B cell (primary cell): ENCODE measurements around the gene ADAMTS19. TPM values are rescaled to one million over a fixed set of nuclear protein-coding genes. Genes with fewer than 3 reads are reported as not detected.

Experiments used
- ATAC-seq: fragments of 200-7000 bp; cut with Tn5 transposase; one replicate; pipeline ENCODE4 v1.10.0; 2021; ENCODE audit warnings: low read depth, mild to moderate bottlenecking, moderate number of reproducible peaks, moderate library complexity
- CTCF ChIA-PET: fragments of 350-600 bp; sonication (Branson Sonifier 250); formaldehyde crosslinking; loops from one replicate; lab custom pipeline; 2021; ENCODE audit warnings: antibody characterized with exemption, inconsistent platforms; lab: Charles Lee
- POLR2A ChIA-PET: fragments of 350-600 bp; sonication (Branson Sonifier 250); formaldehyde crosslinking; loops from one replicate; lab custom pipeline; 2021; ENCODE audit warnings: antibody characterized with exemption; lab: Charles Lee
- DNase-seq: peaks from one replicate; pipeline ENCODE4 v3.0.0; 2013
- H2AFZ ChIP-seq: 2 replicates; pipeline ENCODE4 v1.6.1; 2012; ENCODE audit warnings: mild to moderate bottlenecking, low read depth, low read length; ENCODE audit not compliant: insufficient read depth, poor library complexity, severe bottlenecking
- H3K27ac ChIP-seq, 2 donors: 1 replicate in 1 of 2; 2 replicates in 1 of 2; pipeline ENCODE4 v1.5.1; 2012 to 2013; ENCODE audit warnings: low read length in 2 of 2, mild to moderate bottlenecking in 2 of 2, moderate library complexity in 1 of 2
- H3K27me3 ChIP-seq, 4 experiments: fragments of 200-600 bp in 1 of 4; sonication (generic) in 1 of 4; replicated peaks in 1 of 4; 1 replicate in 2 of 4; 2 replicates in 2 of 4; pipeline versions ENCODE4 v1.6.1 to v1.7.0; 2013 to 2016; ENCODE audit warnings: low read length in 3 of 4, mild to moderate bottlenecking in 2 of 4, mixed read lengths in 1 of 4, moderate library complexity in 1 of 4; ENCODE audit not compliant: insufficient read depth in 4 of 4, control insufficient read depth in 3 of 4; ENCODE audit errors: control extremely low read depth in 1 of 4
- H3K36me3 ChIP-seq, 2 experiments: replicated peaks in 1 of 2; 1 replicate in 1 of 2; 2 replicates in 1 of 2; pipeline versions ENCODE4 v1.6.1 to v1.7.1; 2013; ENCODE audit warnings: low read length in 1 of 2; ENCODE audit not compliant: insufficient read depth in 2 of 2, control insufficient read depth in 1 of 2; ENCODE audit errors: control extremely low read depth in 1 of 2, extremely low read depth in 1 of 2
- H3K4me1 ChIP-seq, 2 donors: fragments of 200-600 bp in 1 of 2; sonication (generic) in 1 of 2; 1 replicate in 1 of 2; 2 replicates in 1 of 2; pipeline versions ENCODE4 v1.5.1 to v1.6.1; 2013 to 2017; ENCODE audit warnings: low read length in 2 of 2; ENCODE audit not compliant: control insufficient read depth in 2 of 2, insufficient read depth in 2 of 2
- H3K4me2 ChIP-seq: replicated peaks from 2 replicates; pipeline ENCODE3; 2012; ENCODE audit warnings: mild to moderate bottlenecking, low read depth, low read length; ENCODE audit not compliant: poor library complexity, severe bottlenecking
- H3K4me3 ChIP-seq, 5 experiments: fragments of 200-600 bp in 1 of 5; sonication (generic) in 1 of 5; 1 replicate in 3 of 5; 2 replicates in 2 of 5; pipeline versions ENCODE4 v1.5.1 to v1.7.0; 2011 to 2016; ENCODE audit warnings: low read length in 4 of 5, mild to moderate bottlenecking in 4 of 5, low read depth in 2 of 5, control low read depth in 1 of 5, moderate library complexity in 1 of 5; ENCODE audit not compliant: insufficient read depth in 1 of 5; ENCODE audit errors: control extremely low read depth in 1 of 5, extremely low read depth in 1 of 5
- H3K79me2 ChIP-seq: fragments of 200-600 bp; sonication (generic); one replicate; pipeline ENCODE4 v1.6.0; 2016; ENCODE audit warnings: low read length; ENCODE audit not compliant: control insufficient read depth, insufficient read depth
- H3K9ac ChIP-seq: fragments of 200-600 bp; sonication (generic); 2 replicates; pipeline ENCODE4 v1.6.1; 2017; ENCODE audit warnings: mild to moderate bottlenecking, low read length, moderate library complexity
- H3K9me3 ChIP-seq, 3 donors: one replicate each; pipeline versions ENCODE4 v1.6.1 to v1.7.1; 2013; ENCODE audit warnings: low read length in 2 of 3; ENCODE audit not compliant: control insufficient read depth in 2 of 3, insufficient read depth in 1 of 3; ENCODE audit errors: control extremely low read depth in 1 of 3
- H4K20me1 ChIP-seq: 2 replicates; pipeline ENCODE4 v1.6.0; 2012; ENCODE audit warnings: mild to moderate bottlenecking, low read length; ENCODE audit not compliant: insufficient read depth, control insufficient read depth, poor library complexity, severe bottlenecking
- H3K27ac Mint-ChIP-seq: one replicate; pipeline ENCODE4 v1.8.0; 2021; ENCODE audit warnings: mixed read lengths
- H3K27me3 Mint-ChIP-seq: one replicate; pipeline ENCODE4 v1.8.0; 2021; ENCODE audit warnings: mixed read lengths
- H3K4me1 Mint-ChIP-seq: one replicate; pipeline ENCODE4 v1.8.0; 2021; ENCODE audit warnings: mixed read lengths
- H3K4me3 Mint-ChIP-seq: one replicate; pipeline ENCODE4 v1.8.0; 2021; ENCODE audit warnings: mixed read lengths
- H3K9me3 Mint-ChIP-seq: one replicate; pipeline ENCODE4 v1.8.0; 2022; ENCODE audit warnings: mixed read lengths; ENCODE audit not compliant: insufficient read depth
- EZH2 ChIP-seq: IDR thresholded peaks from 2 replicates; pipeline ENCODE4 v1.6.1; 2012; ENCODE audit warnings: borderline replicate concordance, low read depth, mild to moderate bottlenecking, moderate library complexity, low read length; ENCODE audit not compliant: insufficient read depth, poor library complexity, severe bottlenecking
- WGBS: methylation state at CpG from one replicate; pipeline ENCODE4 v1.1.5; 2013; ENCODE audit warnings: missing lambda C conversion rate; ENCODE audit not compliant: insufficient coverage; 5-methylcytosine and 5-hydroxymethylcytosine counted together
- intact Hi-C: fragments of 100-400 bp; cut with micrococcal nuclease; formaldehyde crosslinking; loops from one replicate; pipeline ENCODE4 v1.10.0; 2022
- polyA plus RNA-seq: library from polyadenylated mRNA; depleted of rRNA; stranded (reverse); fragments of >200 nt; gene quantifications from 2 replicates; pipeline ENCODE4 v1.2.3, GENCODE V29; 2012
- total RNA-seq, 2 donors: library from RNA; stranded (reverse); fragments of 120-200 nt in 1 of 2; gene quantifications; 1 replicate in 1 of 2; 2 replicates in 1 of 2; pipeline versions ENCODE4 v1.2.3 to v1.2.4, GENCODE V29; 2013 to 2022
- TF ChIP-seq, protein P1 (sequence below): fragments of 200-600 bp; IDR thresholded peaks from one replicate; pipeline ENCODE4 v1.8.0; 2022; ENCODE audit warnings: antibody characterized with exemption, mild to moderate bottlenecking

ADAMTS19 gene
- total and polyA plus RNA-seq, 2 donors (not counting 1 experiment from before 2014, with no cell fraction given): not detected

DNA sequence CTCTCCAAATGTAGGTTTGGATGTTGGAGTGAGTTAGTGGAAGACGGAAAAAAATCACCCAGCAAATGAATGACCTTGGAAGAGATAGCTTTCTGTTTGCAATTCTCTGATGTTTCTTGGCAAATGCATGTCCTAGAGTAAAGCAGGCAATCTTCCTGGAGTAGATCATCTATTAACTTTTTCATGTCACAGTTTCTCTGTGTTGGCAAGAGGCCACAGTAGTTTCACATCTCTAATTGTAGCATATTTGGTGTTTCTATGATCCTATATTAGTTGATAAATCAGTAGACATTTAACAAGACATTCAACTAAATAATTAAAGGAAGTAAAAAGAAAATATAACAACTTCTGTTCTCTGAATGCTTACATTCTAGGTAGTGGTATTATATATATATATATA, 149.6 kb downstream of the ADAMTS19 start:
- no peak for TF ChIP-seq EZH2
- TF ChIP-seq, protein P1, sequence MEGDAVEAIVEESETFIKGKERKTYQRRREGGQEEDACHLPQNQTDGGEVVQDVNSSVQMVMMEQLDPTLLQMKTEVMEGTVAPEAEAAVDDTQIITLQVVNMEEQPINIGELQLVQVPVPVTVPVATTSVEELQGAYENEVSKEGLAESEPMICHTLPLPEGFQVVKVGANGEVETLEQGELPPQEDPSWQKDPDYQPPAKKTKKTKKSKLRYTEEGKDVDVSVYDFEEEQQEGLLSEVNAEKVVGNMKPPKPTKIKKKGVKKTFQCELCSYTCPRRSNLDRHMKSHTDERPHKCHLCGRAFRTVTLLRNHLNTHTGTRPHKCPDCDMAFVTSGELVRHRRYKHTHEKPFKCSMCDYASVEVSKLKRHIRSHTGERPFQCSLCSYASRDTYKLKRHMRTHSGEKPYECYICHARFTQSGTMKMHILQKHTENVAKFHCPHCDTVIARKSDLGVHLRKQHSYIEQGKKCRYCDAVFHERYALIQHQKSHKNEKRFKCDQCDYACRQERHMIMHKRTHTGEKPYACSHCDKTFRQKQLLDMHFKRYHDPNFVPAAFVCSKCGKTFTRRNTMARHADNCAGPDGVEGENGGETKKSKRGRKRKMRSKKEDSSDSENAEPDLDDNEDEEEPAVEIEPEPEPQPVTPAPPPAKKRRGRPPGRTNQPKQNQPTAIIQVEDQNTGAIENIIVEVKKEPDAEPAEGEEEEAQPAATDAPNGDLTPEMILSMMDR: no peak
- POLR2A ChIA-PET: no interaction called here
- Histone ChIP-seq H3K27me3 (no peaks in the 10 kb centered on the region), H3K27ac (no peak overlapping the region), H3K4me1 (no peaks in the 10 kb centered on the region), H3K79me2 (no peaks in the 10 kb centered on the region), H2AFZ (no peak overlapping the region), H3K4me2 (no peak overlapping the region), H4K20me1 (no peaks in the 10 kb centered on the region), H3K36me3 (no peaks in the 10 kb centered on the region), H3K9me3 (no peaks in the 10 kb centered on the region), H3K9ac (no peak overlapping the region), H3K4me3 (no peak overlapping the region)
- DNase-seq (no peak), ATAC-seq (no peak)
- no peaks in the 10 kb centered on the region for H3K9me3 Mint-ChIP-seq
- intact Hi-C loops: no loop called here
- H3K4me1 Mint-ChIP-seq: no peaks in the 10 kb centered on the region
- no peak overlapping the region for H3K4me3 Mint-ChIP-seq
- H3K27ac Mint-ChIP-seq: no peak overlapping the region
- H3K27me3 Mint-ChIP-seq: no peaks in the 10 kb centered on the region
- WGBS: no CpG with 5 or more reads among the region's 1 CpG
- CTCF ChIA-PET: no interaction called here

- ATAC-seq: no peak
- ChIA-PET POLR2A (no interaction called here), CTCF (no interaction called here)
- DNase-seq: no peak
- no peaks in the 10 kb centered on the region for H3K27me3 Mint-ChIP-seq
- H3K9me3 Mint-ChIP-seq: no peaks in the 10 kb centered on the region
- Histone ChIP-seq H4K20me1 (no peaks in the 10 kb centered on the region), H3K9me3 (no peaks in the 10 kb centered on the region), H3K4me3 (no peak overlapping the region), H3K36me3 (no peaks in the 10 kb centered on the region), H3K27me3 (no peaks in the 10 kb centered on the region), H3K4me2 (no peak overlapping the region), H3K27ac (no peak overlapping the region), H2AFZ (no peak overlapping the region), H3K9ac (no peak overlapping the region), H3K4me1 (no peaks in the 10 kb centered on the region), H3K79me2 (no peaks in the 10 kb centered on the region)
- H3K4me3 Mint-ChIP-seq: no peak overlapping the region
- no CpG with 5 or more reads among the region's 1 CpG for WGBS
- no peak overlapping the region for H3K27ac Mint-ChIP-seq
- intact Hi-C loops: no loop called here
- TF ChIP-seq, protein P1: no peak
- TF ChIP-seq EZH2: no peak
- H3K4me1 Mint-ChIP-seq: no peaks in the 10 kb centered on the region
These were observed 156.4 kb downstream of the ADAMTS19 start for GRCh38 chr5:129616517-129616916.
